Measurements from ENCODE around the gene TRIM63. TPM values are rescaled to one million over a fixed set of nuclear protein-coding genes. Genes with fewer than 3 reads are reported as not detected.

Gene TRIM63
- total and polyA plus RNA-seq, 2 of the 8 experiments (the other 6 are each of a cell fraction or from before 2014, with no cell fraction given), result not detected

- H3K56ac ChIP-seq (replicated peaks; ENCODE audit: insufficient read length, low read depth, low read length), result no peak overlapping the region
- 89% methylated on average over 6 of the region's 6 CpGs; no CpG with 5 or more reads in 1 of the 2 experiments for WGBS, 2 experiments (ENCODE audit: extremely low coverage in 1 of 2, insufficient coverage in 1 of 2, insufficient read length in 1 of 2, insufficient replicate concordance in 2 of 2, low coverage in 1 of 2, low lambda C conversion rate in 2 of 2, missing lambda C conversion rate in 1 of 2)
- no peak overlapping the region for H3K23ac ChIP-seq (ENCODE audit: insufficient read length)
- ChIA-PET CTCF (ENCODE audit: partially characterized antibody) (interaction anchor here (0.8 to 1.8 kb wide), 6 partner anchors 12 to 109 kb away, joined by 3 to 10 read pairs (median 4); no protein-coding TSS in a partner anchor), POLR2A (ENCODE audit: partially characterized antibody) (interaction anchor here (1.4 kb wide), 1 partner anchor 106 kb away, joined by 3 read pairs; no protein-coding TSS in a partner anchor)
- DNase-seq (ENCODE audit: low read depth in 1 of 2, low spot score in 2 of 2) (no peak), FAIRE-seq (no peak)
- H2BK15ac ChIP-seq (ENCODE audit: low read length), result no peak overlapping the region
- peaks cover 9% of the 10 kb centered on the region; the same call in 1 of the 2 replicates for H3K23me2 ChIP-seq (ENCODE audit: low read depth, low read length)
- H2AK5ac ChIP-seq (ENCODE audit: low read depth, low read length), result no peak overlapping the region
- no peak overlapping the region for H4K5ac ChIP-seq (ENCODE audit: insufficient read length, low read depth, low read length)
- H3K36me3 ChIP-seq (ENCODE audit: control insufficient read depth in 2 of 4, insufficient read depth in 4 of 4, low read length in 3 of 4), result no peaks in the 10 kb centered on the region
- peaks cover 6 to 38% (median 26%) of the 10 kb centered on the region in 4 experiments for H3K27me3 ChIP-seq (replicated peaks in 1 of 4; ENCODE audit: control insufficient read depth in 3 of 4, extremely low read depth in 1 of 4, insufficient read depth in 3 of 4, low read length in 3 of 4)
- no peak overlapping the region for H4K91ac ChIP-seq (replicated peaks; ENCODE audit: insufficient read length, low read length)
- no peak for TF ChIP-seq RXRA (IDR thresholded peaks at IDR 0.05; ENCODE audit: insufficient read depth, low read depth, low read length)
- TF ChIP-seq SIX5 (IDR thresholded peaks at IDR 0.05; ENCODE audit: low read depth, low read length), result no peak
- no peak for TF ChIP-seq JUND (IDR thresholded peaks at IDR 0.05; ENCODE audit: low read length)
- H2BK12ac ChIP-seq (ENCODE audit: low read depth, low read length), result no peak overlapping the region
- H2BK120ac ChIP-seq (replicated peaks; ENCODE audit: low read depth, low read length), result no peak overlapping the region
- no peak overlapping the region for H3K4me3 ChIP-seq (ENCODE audit: extremely low read depth in 1 of 4, insufficient read depth in 2 of 4, low read depth in 3 of 4, low read length in 4 of 4)
- H3K79me1 ChIP-seq (ENCODE audit: low read depth, low read length), result no peaks in the 10 kb centered on the region
- H3K27ac ChIP-seq (ENCODE audit: low read depth, low read length), result no peak overlapping the region
- H3K4me1 ChIP-seq (replicated peaks in 1 of 4; ENCODE audit: control insufficient read depth in 3 of 4, insufficient read depth in 4 of 4, low read length in 3 of 4), result peaks cover 0 to 8% (median 6%) of the 10 kb centered on the region in 4 experiments; a peak in 5 of 7 replicates
- H3K14ac ChIP-seq (ENCODE audit: insufficient read length), result no peak overlapping the region
- no peak overlapping the region for H2BK20ac ChIP-seq (ENCODE audit: low read length)
- no peaks in the 10 kb centered on the region for H3K79me2 ChIP-seq (ENCODE audit: control insufficient read depth in 1 of 2, insufficient read depth in 2 of 2, low read length in 2 of 2)
- H4K8ac ChIP-seq (ENCODE audit: extremely low read depth, insufficient read depth, low read length), result no peak overlapping the region
- no peak overlapping the region for H2AFZ ChIP-seq (ENCODE audit: low read length)
- H2BK5ac ChIP-seq (ENCODE audit: low read depth, low read length), result no peak overlapping the region
- no peaks in the 10 kb centered on the region for H4K20me1 ChIP-seq (replicated peaks in 1 of 2; ENCODE audit: control insufficient read depth in 1 of 2, insufficient read depth in 2 of 2, low read length in 2 of 2)
- no peak overlapping the region for H3K4ac ChIP-seq (replicated peaks; ENCODE audit: insufficient read length, low read depth, low read length)
- H3K4me2 ChIP-seq (ENCODE audit: insufficient read depth in 1 of 2, low read depth in 2 of 2, low read length in 2 of 2), result no peak overlapping the region
- no peak overlapping the region for H3K18ac ChIP-seq (ENCODE audit: extremely low read depth, low read length)
- H3K9me3 ChIP-seq (ENCODE audit: insufficient read depth in 2 of 2, low read depth in 1 of 2, low read length in 1 of 2), result no peaks in the 10 kb centered on the region
- no peak overlapping the region for H3K9ac ChIP-seq (replicated peaks in 1 of 4; ENCODE audit: extremely low read depth in 1 of 4, low read depth in 3 of 4, low read length in 3 of 4)
These were observed 28.5 kb downstream of the TRIM63 start for GRCh38 chr1:26038904-26039303.

Data from H1 (cell line).